ENCODE measurements around the gene RICTOR.
"Not testable (repeated sequence)": the region's sequence is repeated elsewhere in the genome, so short reads cannot be mapped to it uniquely, and the experiment has no call there.

RICTOR gene

GRCh38 chr5:39016587-39017275 is 57.5 kb downstream of the RICTOR start:
- Mint-ChIP-seq H3K4me1 (peaks cover 34% of the 10 kb centered on the region), H3K27me3 (no peaks in the 10 kb centered on the region)

DNA sequence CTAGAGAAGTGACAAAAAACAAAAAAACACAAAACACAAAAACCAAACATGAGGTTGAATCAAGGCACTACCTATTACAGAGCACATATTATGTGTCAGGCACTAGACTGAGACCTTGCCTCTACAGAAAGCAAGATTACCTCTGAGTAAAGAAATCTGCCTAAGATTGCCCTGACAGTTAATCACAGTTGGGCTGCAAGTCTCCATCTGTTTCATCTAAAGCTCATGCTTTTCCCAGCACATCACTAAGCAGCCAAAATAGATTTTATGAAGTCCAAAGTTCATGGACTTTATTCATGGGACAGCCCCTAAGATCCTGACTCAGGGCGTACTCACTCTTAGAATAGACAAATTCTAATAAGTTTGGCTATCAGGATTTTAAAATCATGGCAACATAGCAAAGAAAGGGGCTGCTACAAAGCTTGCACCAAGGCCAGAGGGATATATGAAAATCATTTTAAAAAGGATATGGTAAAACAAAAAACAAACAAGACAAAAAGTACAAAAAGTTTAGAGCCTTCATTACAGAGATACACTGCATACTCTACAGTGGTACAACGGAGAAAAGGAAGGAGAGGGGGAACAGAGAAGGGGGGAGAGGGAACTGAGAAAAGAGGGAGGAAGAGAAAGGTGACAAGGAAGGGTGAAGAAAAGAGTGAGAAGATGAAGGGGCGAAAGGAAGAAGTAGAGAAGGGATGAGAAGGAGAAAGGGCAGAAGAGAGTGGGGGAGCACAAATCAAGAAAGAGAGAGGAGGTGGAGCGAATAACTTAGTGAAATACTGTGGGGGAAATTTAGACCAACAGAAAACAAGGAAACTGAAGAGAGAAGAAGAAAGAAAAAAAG is 58.2 kb downstream of the RICTOR start:
- peak overlapping the region; percentile 5 for H3K4me3 Mint-ChIP-seq
- H3K9me3 Mint-ChIP-seq = peaks cover 14% of the 10 kb centered on the region
- H3K27ac Mint-ChIP-seq = peak overlapping the region; percentile 30
- ATAC-seq (peak; percentile 91), DNase-seq (no peak)
- H3K36me3 Mint-ChIP-seq (ENCODE audit: low read depth) = peaks cover 54% of the 10 kb centered on the region
- H3K27me3 Mint-ChIP-seq = no peaks in the 10 kb centered on the region
- peaks cover 31% of the 10 kb centered on the region for H3K4me1 Mint-ChIP-seq

More at GRCh38 chr5:39016587-39017275, 57.5 kb downstream of the RICTOR start:
- DNase-seq (no peak), ATAC-seq (no peak)
- peaks cover 46% of the 10 kb centered on the region for H3K36me3 Mint-ChIP-seq (ENCODE audit: low read depth)
- H3K27ac Mint-ChIP-seq = peak overlapping the region; percentile 30
- H3K9me3 Mint-ChIP-seq = peaks cover 9% of the 10 kb centered on the region
- peak overlapping the region; percentile 5 for H3K4me3 Mint-ChIP-seq

DNA sequence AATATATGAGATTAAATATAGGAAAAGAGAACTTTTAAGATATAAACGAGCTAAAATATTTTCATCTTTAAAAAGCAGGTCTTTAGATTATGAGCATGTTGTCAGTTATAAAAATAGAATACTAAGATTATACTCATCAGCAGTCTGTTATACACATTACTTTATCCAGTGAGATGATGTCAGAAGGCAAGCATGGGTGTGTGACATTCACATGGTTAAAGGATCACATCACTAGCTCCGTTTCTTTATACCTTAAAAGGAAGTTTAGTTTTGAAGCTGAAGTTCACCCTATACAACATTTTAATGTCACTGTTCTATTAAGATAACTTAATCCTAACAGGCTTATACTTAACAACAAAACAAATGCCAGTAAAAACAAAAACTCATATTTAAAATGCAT is 59.6 kb downstream of the RICTOR start:
- Mint-ChIP-seq H3K27me3 (no peaks in the 10 kb centered on the region), H3K36me3 (ENCODE audit: low read depth) (peaks cover 57% of the 10 kb centered on the region), H3K27ac (no peak overlapping the region), H3K4me3 (no peak overlapping the region), H3K4me1 (peaks cover 33% of the 10 kb centered on the region), H3K9me3 (peaks cover 24% of the 10 kb centered on the region)
- DNase-seq (no peak), ATAC-seq (no peak)

DNA sequence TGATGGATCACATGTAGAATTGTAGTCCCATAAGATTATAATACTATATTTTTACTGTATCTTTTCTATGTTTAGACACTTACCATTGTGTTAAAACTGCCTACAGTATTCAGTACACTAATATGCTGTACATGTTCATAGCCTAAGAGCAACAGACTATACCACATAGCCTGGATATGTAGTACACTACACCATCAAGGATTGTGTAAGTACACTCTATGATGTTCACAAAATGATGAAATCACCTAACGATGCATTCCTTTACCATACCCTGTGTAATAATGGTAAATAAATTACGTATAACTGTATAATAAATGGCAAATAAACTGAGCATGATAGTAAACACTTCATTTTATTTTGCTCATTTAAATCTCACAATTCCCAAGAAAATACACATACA is 60.3 kb downstream of the RICTOR start:
- ATAC-seq (no peak), DNase-seq (no peak)
- Mint-ChIP-seq H3K36me3 (ENCODE audit: low read depth) (peaks cover 51% of the 10 kb centered on the region), H3K27ac (no peak overlapping the region), H3K4me1 (peaks cover 30% of the 10 kb centered on the region), H3K4me3 (no peak overlapping the region), H3K9me3 (peaks cover 24% of the 10 kb centered on the region), H3K27me3 (no peaks in the 10 kb centered on the region)

DNA sequence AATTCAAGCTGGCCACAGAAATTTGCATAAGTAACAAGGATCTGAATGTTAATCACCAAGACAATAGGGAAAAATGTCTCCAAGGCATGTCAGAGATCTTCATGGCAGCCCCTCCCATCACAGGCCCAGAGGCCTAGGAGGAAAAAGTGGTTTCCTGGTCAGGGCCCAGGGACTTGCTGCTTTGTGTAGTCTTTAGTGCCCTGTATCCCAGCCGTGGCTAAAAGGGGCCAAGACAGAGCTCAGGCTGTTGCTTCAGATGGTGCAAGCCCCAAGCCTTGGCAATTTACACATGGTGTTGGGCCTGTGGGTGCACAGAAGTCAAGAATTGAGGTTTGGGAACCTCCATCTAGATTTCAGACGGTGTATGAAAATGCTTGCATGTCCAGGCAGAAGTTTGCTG is 63.2 kb downstream of the RICTOR start:
- DNase-seq, ATAC-seq, H3K27ac Mint-ChIP-seq, H3K4me3 Mint-ChIP-seq, H3K27me3 Mint-ChIP-seq: not testable (repeated sequence)
- Mint-ChIP-seq H3K4me1 (peaks cover 19% of the 10 kb centered on the region), H3K9me3 (peaks cover 24% of the 10 kb centered on the region), H3K36me3 (ENCODE audit: low read depth) (peaks cover 44% of the 10 kb centered on the region)

DNA sequence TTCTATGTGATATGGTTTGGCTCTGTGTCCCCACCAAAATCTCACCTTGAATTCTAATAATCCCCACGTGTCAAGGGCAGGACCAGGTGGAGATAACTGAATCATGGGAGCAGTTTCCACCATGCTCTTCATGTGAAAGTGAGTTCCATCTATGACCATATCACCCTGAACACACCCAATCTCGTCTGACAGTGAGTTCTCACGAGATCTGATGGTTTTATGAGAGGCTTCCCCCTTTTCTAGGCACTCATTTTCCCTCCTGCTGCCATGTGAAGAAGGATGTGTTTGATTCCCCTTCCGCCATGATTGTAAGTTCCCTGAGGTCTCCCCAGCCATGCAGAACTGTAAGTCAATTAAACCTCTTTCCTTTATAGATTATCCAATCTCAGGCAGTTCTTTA is 64.2 kb downstream of the RICTOR start:
- no peak overlapping the region for H3K4me3 Mint-ChIP-seq
- H3K36me3 Mint-ChIP-seq (ENCODE audit: low read depth) = peaks cover 41% of the 10 kb centered on the region
- DNase-seq (no peak), ATAC-seq (no peak)
- H3K27ac Mint-ChIP-seq = no peak overlapping the region
- H3K4me1 Mint-ChIP-seq = peaks cover 12% of the 10 kb centered on the region
- no peaks in the 10 kb centered on the region for H3K27me3 Mint-ChIP-seq
- peaks cover 24% of the 10 kb centered on the region for H3K9me3 Mint-ChIP-seq

DNA sequence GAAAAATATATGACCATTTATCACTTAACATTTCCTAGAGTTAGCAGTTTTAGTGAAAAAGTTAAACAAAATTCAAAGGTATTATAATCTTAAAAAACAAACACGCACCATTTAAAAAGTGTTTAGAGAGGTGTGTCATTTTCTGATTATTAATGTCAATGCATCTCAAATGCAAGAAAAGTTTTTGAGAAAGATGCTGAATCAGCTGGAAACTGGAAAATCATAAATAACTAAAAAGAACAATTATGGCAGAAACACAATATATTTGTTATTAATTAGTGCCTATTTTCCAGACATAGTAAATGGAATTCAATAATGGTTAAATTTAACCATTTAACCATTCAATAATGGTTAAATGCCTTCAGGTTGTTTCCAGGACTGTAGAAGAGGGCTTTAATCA is 64.9 kb downstream of the RICTOR start:
- Mint-ChIP-seq H3K9me3 (peaks cover 24% of the 10 kb centered on the region), H3K36me3 (ENCODE audit: low read depth) (peaks cover 41% of the 10 kb centered on the region), H3K4me3 (no peak overlapping the region), H3K27ac (no peak overlapping the region), H3K27me3 (no peaks in the 10 kb centered on the region), H3K4me1 (peaks cover 13% of the 10 kb centered on the region)
- DNase-seq (no peak), ATAC-seq (no peak)

GRCh38 chr5:39006650-39007049 is 67.5 kb downstream of the RICTOR start:
- peaks cover 23% of the 10 kb centered on the region for H3K36me3 Mint-ChIP-seq (ENCODE audit: low read depth)
- H3K27me3 Mint-ChIP-seq = no peaks in the 10 kb centered on the region
- peaks cover 21% of the 10 kb centered on the region for H3K4me1 Mint-ChIP-seq
- DNase-seq (no peak), ATAC-seq (no peak)
- no peak overlapping the region for H3K4me3 Mint-ChIP-seq
- peaks cover 14% of the 10 kb centered on the region for H3K9me3 Mint-ChIP-seq
- H3K27ac Mint-ChIP-seq = no peak overlapping the region

DNA sequence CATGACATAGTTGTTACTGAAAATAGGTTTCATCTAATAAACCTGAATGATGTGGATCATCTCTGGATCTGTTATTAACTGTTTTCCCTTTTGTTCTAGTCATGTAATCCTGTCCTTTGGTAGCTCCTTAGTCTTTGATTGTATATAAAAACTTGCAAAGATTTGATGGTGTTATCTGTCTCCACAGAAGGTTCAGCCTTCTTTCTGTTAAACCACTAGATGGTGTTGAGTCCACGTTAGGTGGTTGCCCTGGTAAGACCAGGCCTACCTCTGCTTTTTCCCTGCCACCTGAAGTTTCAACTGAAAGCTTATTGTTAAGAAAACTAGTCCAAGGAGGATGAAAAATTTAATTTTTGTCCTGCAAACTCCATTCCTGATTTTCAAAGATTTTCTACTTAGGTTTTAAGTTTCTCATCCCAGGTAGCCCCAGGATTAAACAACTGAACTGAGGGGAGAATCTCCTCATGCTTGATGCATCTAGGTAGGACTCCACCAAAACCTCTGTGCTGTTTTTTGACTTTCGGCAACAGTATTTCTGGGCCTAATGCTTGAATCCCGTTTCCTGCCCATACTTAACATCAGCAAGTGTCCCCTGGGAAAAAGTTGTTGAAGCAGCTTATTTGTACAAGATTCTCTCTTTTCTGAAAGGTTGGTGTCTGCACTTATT is 68.5 kb downstream of the RICTOR start:
- H3K4me1 Mint-ChIP-seq = peaks cover 29% of the 10 kb centered on the region
- no peak overlapping the region for H3K4me3 Mint-ChIP-seq
- H3K27me3 Mint-ChIP-seq = no peaks in the 10 kb centered on the region
- DNase-seq = no peak
- peaks cover 9% of the 10 kb centered on the region for H3K9me3 Mint-ChIP-seq
- H3K36me3 Mint-ChIP-seq (ENCODE audit: low read depth) = peaks cover 16% of the 10 kb centered on the region
- no peak overlapping the region for H3K27ac Mint-ChIP-seq
- ATAC-seq = no peak

- no peaks in the 10 kb centered on the region for H3K27me3 Mint-ChIP-seq
- no peaks in the 10 kb centered on the region for H3K9me3 Mint-ChIP-seq
- peaks cover 21% of the 10 kb centered on the region for H3K4me1 Mint-ChIP-seq
- no peak overlapping the region for H3K4me3 Mint-ChIP-seq
- ATAC-seq (no peak), DNase-seq (no peak)
- H3K27ac Mint-ChIP-seq = no peak overlapping the region
- peaks cover 20% of the 10 kb centered on the region for H3K36me3 Mint-ChIP-seq (ENCODE audit: low read depth)
These were observed 72.5 kb downstream of the RICTOR start for GRCh38 chr5:39001683-39002082.

DNA sequence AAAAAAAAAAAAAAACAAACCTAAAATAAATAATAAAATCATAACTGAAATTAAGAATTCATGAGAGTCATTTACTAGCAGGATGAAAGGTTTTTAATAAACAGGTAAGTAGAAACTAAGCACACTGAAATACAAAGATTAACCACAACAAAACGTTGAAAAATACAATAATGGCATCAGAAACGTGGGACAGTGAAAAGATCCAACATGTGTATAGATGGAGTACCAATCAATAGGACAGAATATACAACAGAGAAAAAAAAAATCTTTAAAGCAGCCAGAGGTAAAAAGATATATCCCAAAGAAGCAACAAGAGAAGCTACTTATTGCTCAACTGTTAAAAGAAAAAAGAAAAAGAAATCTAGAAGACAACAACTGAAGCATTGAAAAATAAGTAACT is 75.2 kb downstream of the RICTOR start:
- DNase-seq (no peak), ATAC-seq (no peak)
- no peaks in the 10 kb centered on the region for H3K27me3 Mint-ChIP-seq
- H3K27ac Mint-ChIP-seq = no peak overlapping the region
- peaks cover 23% of the 10 kb centered on the region for H3K4me1 Mint-ChIP-seq
- H3K9me3 Mint-ChIP-seq = no peaks in the 10 kb centered on the region
- H3K36me3 Mint-ChIP-seq (ENCODE audit: low read depth) = peaks cover 23% of the 10 kb centered on the region
- no peak overlapping the region for H3K4me3 Mint-ChIP-seq

- Mint-ChIP-seq H3K27ac (no peak overlapping the region), H3K27me3 (no peaks in the 10 kb centered on the region), H3K9me3 (no peaks in the 10 kb centered on the region), H3K36me3 (ENCODE audit: low read depth) (peaks cover 28% of the 10 kb centered on the region), H3K4me3 (no peak overlapping the region), H3K4me1 (peaks cover 19% of the 10 kb centered on the region)
- DNase-seq = no peak
- no peak for ATAC-seq
These were observed 76.6 kb downstream of the RICTOR start for GRCh38 chr5:38997591-38997990.

DNA sequence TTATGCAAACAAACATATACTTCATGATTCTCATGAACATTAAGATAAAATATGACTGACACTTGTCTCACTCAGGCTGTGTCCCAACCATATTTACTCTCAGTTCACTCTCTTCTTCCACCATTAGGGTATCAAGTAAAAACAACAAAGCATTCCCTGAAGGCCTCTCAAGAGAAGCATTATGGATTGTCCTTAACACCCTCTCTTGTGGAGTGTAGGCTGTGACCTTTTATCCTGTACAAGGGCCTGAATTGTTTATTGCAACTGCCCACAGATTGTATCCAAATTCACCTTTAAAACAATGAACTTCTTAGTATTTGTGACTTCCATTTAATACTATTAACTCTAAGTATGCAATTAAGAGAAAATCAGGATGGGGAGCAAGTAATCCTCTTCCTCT is 78.1 kb downstream of the RICTOR start:
- Mint-ChIP-seq H3K4me1 (peaks cover 10% of the 10 kb centered on the region), H3K27ac (no peak overlapping the region)

DNA sequence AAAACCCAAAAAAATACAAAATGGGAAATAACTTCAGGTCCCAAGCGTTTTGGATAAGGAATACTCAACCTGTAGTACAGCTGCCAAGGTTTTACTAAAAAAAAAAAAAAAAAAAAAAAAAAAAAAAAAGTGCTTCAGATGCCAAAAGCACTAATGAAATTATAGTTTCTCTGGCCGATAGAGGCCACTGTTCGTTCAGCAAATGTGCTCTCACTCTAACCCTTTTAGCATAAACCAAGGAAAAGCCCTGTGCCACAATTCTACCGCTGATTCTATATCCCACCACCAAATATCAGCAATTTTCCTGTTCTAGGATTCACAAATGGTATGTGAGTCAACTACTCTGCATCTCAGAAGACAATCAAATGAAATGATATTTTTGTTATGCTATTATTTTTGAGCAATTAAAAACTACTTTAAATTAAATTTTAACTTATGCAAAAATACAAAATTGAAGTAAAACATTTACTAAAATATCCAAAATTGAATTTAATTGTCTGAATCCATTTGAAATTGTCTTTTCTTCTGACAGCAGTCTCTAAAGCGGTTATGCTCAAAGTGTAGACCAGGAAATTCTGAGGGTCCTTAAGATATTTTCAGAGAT is 79.8 kb downstream of the RICTOR start:
- no peak for ATAC-seq
- Mint-ChIP-seq H3K27ac (no peak overlapping the region), H3K36me3 (ENCODE audit: low read depth) (peaks cover 35% of the 10 kb centered on the region), H3K27me3 (no peaks in the 10 kb centered on the region), H3K4me3 (no peak overlapping the region), H3K4me1 (peaks cover 6% of the 10 kb centered on the region), H3K9me3 (peaks cover 7% of the 10 kb centered on the region)
- DNase-seq = no peak

More for the DNA sequence above, 78.1 kb downstream of the RICTOR start:
- no peak overlapping the region for H3K4me3 Mint-ChIP-seq
- H3K36me3 Mint-ChIP-seq (ENCODE audit: low read depth) = peaks cover 28% of the 10 kb centered on the region
- H3K9me3 Mint-ChIP-seq = no peaks in the 10 kb centered on the region
- DNase-seq = no peak
- ATAC-seq = no peak
- H3K27me3 Mint-ChIP-seq = no peaks in the 10 kb centered on the region
